Immature natural killer cell (primary cell): ENCODE data around the gene PRDM8. TPM values are rescaled to one million over a fixed set of nuclear protein-coding genes. Genes with fewer than 3 reads are reported as not detected.
"Not testable (repeated sequence)": the region's sequence is repeated elsewhere in the genome, so short reads cannot be mapped to it uniquely, and the experiment has no call there.

ENCODE experiments used
- DNase-seq, 3 donors: peaks; one replicate each; pipeline ENCODE4 v3.0.0; 2022; ENCODE audit warnings: mixed read lengths in 1 of 3
- H3K27ac Mint-ChIP-seq, 6 donors: one replicate each; pipeline ENCODE4 v1.8.0; 2020; ENCODE audit warnings: mixed read lengths in 6 of 6, mild to moderate bottlenecking in 5 of 6, inconsistent platforms in 4 of 6, moderate library complexity in 3 of 6
- H3K27me3 Mint-ChIP-seq, 3 donors: one replicate each; pipeline ENCODE4 v1.8.0; 2020 to 2021; ENCODE audit warnings: low read depth in 3 of 3, mild to moderate bottlenecking in 3 of 3, mixed read lengths in 3 of 3, moderate library complexity in 3 of 3, inconsistent platforms in 1 of 3
- H3K36me3 Mint-ChIP-seq, 3 donors: one replicate each; pipeline ENCODE4 v1.8.0; 2020; ENCODE audit warnings: mixed read lengths in 3 of 3, inconsistent platforms in 2 of 3, mild to moderate bottlenecking in 2 of 3
- H3K4me1 Mint-ChIP-seq, 2 donors: one replicate each; pipeline ENCODE4 v1.8.0; 2020; ENCODE audit warnings: inconsistent platforms in 2 of 2, mild to moderate bottlenecking in 2 of 2, mixed read lengths in 2 of 2, moderate library complexity in 1 of 2
- H3K4me3 Mint-ChIP-seq, 5 donors: one replicate each; pipeline ENCODE4 v1.8.0; 2020; ENCODE audit warnings: mild to moderate bottlenecking in 5 of 5, mixed read lengths in 5 of 5, inconsistent platforms in 3 of 5, moderate library complexity in 3 of 5
- H3K9me3 Mint-ChIP-seq, 6 donors: one replicate each; pipeline ENCODE4 v1.8.0; 2020; ENCODE audit warnings: mild to moderate bottlenecking in 6 of 6, mixed read lengths in 6 of 6, inconsistent platforms in 4 of 6, moderate library complexity in 3 of 6
- polyA plus RNA-seq, 3 donors: library from polyadenylated mRNA; unstranded; fragments of 300-500 nt; fragmentation: Illumina TruSeq; gene quantifications; one replicate each; pipeline ENCODE4 v1.2.3, GENCODE V29; 2021

Gene PRDM8
- polyA plus RNA-seq, 3 donors from 2014 or later: 1.6 to 2.7 (median 1.9) TPM

- H3K4me3 Mint-ChIP-seq: no peak overlapping the region
- H3K4me1 Mint-ChIP-seq: no peaks in the 10 kb centered on the region
- H3K27me3 Mint-ChIP-seq: peaks cover 3 to 7% (median 6%) of the 10 kb centered on the region in 3 donors
- H3K36me3 Mint-ChIP-seq: no peaks in the 10 kb centered on the region
- H3K9me3 Mint-ChIP-seq: peaks cover 0 to 2% (median 0%) of the 10 kb centered on the region in 6 donors
- H3K27ac Mint-ChIP-seq: no peak overlapping the region
- DNase-seq: no peak
Measured at GRCh38 chr4:80232707-80233370, 35.5 kb downstream of the PRDM8 start.

- H3K36me3 Mint-ChIP-seq: no peaks in the 10 kb centered on the region
- no peaks in the 10 kb centered on the region for H3K4me1 Mint-ChIP-seq
- H3K27me3 Mint-ChIP-seq: peaks cover 2 to 7% (median 3%) of the 10 kb centered on the region in 3 donors
- DNase-seq: no peak
- H3K27ac Mint-ChIP-seq: no peak overlapping the region
- no peak overlapping the region for H3K4me3 Mint-ChIP-seq
- H3K9me3 Mint-ChIP-seq: peaks cover 0 to 2% (median 0%) of the 10 kb centered on the region in 6 donors
Measured at GRCh38 chr4:80233390-80233789, 36.1 kb downstream of the PRDM8 start.

- Mint-ChIP-seq H3K9me3 (peaks cover 0 to 2% (median 0%) of the 10 kb centered on the region in 6 donors), H3K27ac (no peak overlapping the region)
Measured at GRCh38 chr4:80235451-80235850, 38.1 kb downstream of the PRDM8 start.

GRCh38 chr4:80237992-80238391 is 40.7 kb downstream of the PRDM8 start:
- Mint-ChIP-seq H3K9me3 (peaks cover 0 to 2% (median 0%) of the 10 kb centered on the region in 6 donors), H3K4me3 (no peak overlapping the region), H3K36me3 (no peaks in the 10 kb centered on the region), H3K27me3 (peaks cover 0 to 7% (median 3%) of the 10 kb centered on the region in 3 donors), H3K4me1 (no peaks in the 10 kb centered on the region), H3K27ac (no peak overlapping the region)
- no peak for DNase-seq

More at GRCh38 chr4:80235451-80235850, 38.1 kb downstream of the PRDM8 start:
- H3K4me3 Mint-ChIP-seq: no peak overlapping the region
- peaks cover 0 to 7% (median 3%) of the 10 kb centered on the region in 3 donors for H3K27me3 Mint-ChIP-seq
- H3K4me1 Mint-ChIP-seq: no peaks in the 10 kb centered on the region
- no peaks in the 10 kb centered on the region for H3K36me3 Mint-ChIP-seq
- no peak for DNase-seq

- no peaks in the 10 kb centered on the region for H3K36me3 Mint-ChIP-seq
- DNase-seq: no peak
- H3K27ac Mint-ChIP-seq: no peak overlapping the region
- no peak overlapping the region for H3K4me3 Mint-ChIP-seq
- H3K9me3 Mint-ChIP-seq: peaks cover 0 to 2% (median 0%) of the 10 kb centered on the region in 6 donors
- no peaks in the 10 kb centered on the region for H3K4me1 Mint-ChIP-seq
- peaks cover 5 to 9% (median 7%) of the 10 kb centered on the region in 3 donors for H3K27me3 Mint-ChIP-seq
Measured at GRCh38 chr4:80239480-80240150, 42.3 kb downstream of the PRDM8 start.

GRCh38 chr4:80240976-80241375 is 43.7 kb downstream of the PRDM8 start:
- DNase-seq: no peak
- H3K4me1 Mint-ChIP-seq: no peaks in the 10 kb centered on the region
- H3K27me3 Mint-ChIP-seq: peaks cover 3 to 7% (median 6%) of the 10 kb centered on the region in 3 donors
- no peaks in the 10 kb centered on the region for H3K36me3 Mint-ChIP-seq
- no peak overlapping the region for H3K4me3 Mint-ChIP-seq
- no peak overlapping the region for H3K27ac Mint-ChIP-seq
- peaks cover 0 to 2% (median 0%) of the 10 kb centered on the region in 6 donors for H3K9me3 Mint-ChIP-seq

- Mint-ChIP-seq H3K27me3 (peaks cover 1 to 14% (median 6%) of the 10 kb centered on the region in 3 donors), H3K4me3 (no peak overlapping the region), H3K9me3 (peaks cover 0 to 2% (median 0%) of the 10 kb centered on the region in 6 donors), H3K36me3 (no peaks in the 10 kb centered on the region), H3K27ac (no peak overlapping the region), H3K4me1 (no peaks in the 10 kb centered on the region)
- DNase-seq: no peak
Measured at GRCh38 chr4:80243274-80244018, 46.1 kb downstream of the PRDM8 start.

GRCh38 chr4:80247484-80247883 is 50.2 kb downstream of the PRDM8 start:
- H3K4me3 Mint-ChIP-seq: not testable (repeated sequence)

GRCh38 chr4:80249144-80249543 is 51.8 kb downstream of the PRDM8 start:
- H3K9me3 Mint-ChIP-seq: peaks cover 0 to 2% (median 0%) of the 10 kb centered on the region in 6 donors
- H3K27ac Mint-ChIP-seq: no peak overlapping the region
- DNase-seq: no peak
- H3K36me3 Mint-ChIP-seq: no peaks in the 10 kb centered on the region
- H3K4me3 Mint-ChIP-seq: no peak overlapping the region
- no peaks in the 10 kb centered on the region for H3K4me1 Mint-ChIP-seq
- peaks cover 4 to 11% (median 10%) of the 10 kb centered on the region in 3 donors for H3K27me3 Mint-ChIP-seq

More at GRCh38 chr4:80247484-80247883, 50.2 kb downstream of the PRDM8 start:
- H3K36me3 Mint-ChIP-seq, H3K9me3 Mint-ChIP-seq, H3K27ac Mint-ChIP-seq, DNase-seq, H3K4me1 Mint-ChIP-seq: not testable (repeated sequence)
- H3K27me3 Mint-ChIP-seq: peaks cover 6 to 14% (median 11%) of the 10 kb centered on the region in 3 donors

GRCh38 chr4:80252427-80252826 is 55.1 kb downstream of the PRDM8 start:
- peaks cover 0 to 2% (median 0%) of the 10 kb centered on the region in 6 donors for H3K9me3 Mint-ChIP-seq
- no peaks in the 10 kb centered on the region for H3K36me3 Mint-ChIP-seq
- DNase-seq: no peak
- H3K27me3 Mint-ChIP-seq: peaks cover 3 to 14% (median 4%) of the 10 kb centered on the region in 3 donors
- no peak overlapping the region for H3K4me3 Mint-ChIP-seq
- H3K4me1 Mint-ChIP-seq: no peaks in the 10 kb centered on the region
- no peak overlapping the region for H3K27ac Mint-ChIP-seq

- H3K36me3 Mint-ChIP-seq: no peaks in the 10 kb centered on the region
- H3K9me3 Mint-ChIP-seq: peaks cover 0 to 2% (median 0%) of the 10 kb centered on the region in 6 donors
- no peaks in the 10 kb centered on the region for H3K4me1 Mint-ChIP-seq
- H3K4me3 Mint-ChIP-seq: no peak overlapping the region
- DNase-seq: no peak
- H3K27me3 Mint-ChIP-seq: peaks cover 3 to 14% (median 4%) of the 10 kb centered on the region in 3 donors
- H3K27ac Mint-ChIP-seq: no peak overlapping the region
Measured at GRCh38 chr4:80252953-80253352, 55.6 kb downstream of the PRDM8 start.

GRCh38 chr4:80253510-80253909 is 56.2 kb downstream of the PRDM8 start:
- no peaks in the 10 kb centered on the region for H3K36me3 Mint-ChIP-seq
- no peak for DNase-seq
- no peak overlapping the region for H3K4me3 Mint-ChIP-seq
- peaks cover 3 to 14% (median 4%) of the 10 kb centered on the region in 3 donors for H3K27me3 Mint-ChIP-seq
- H3K27ac Mint-ChIP-seq: no peak overlapping the region
- no peaks in the 10 kb centered on the region for H3K4me1 Mint-ChIP-seq
- H3K9me3 Mint-ChIP-seq: peaks cover 0 to 2% (median 0%) of the 10 kb centered on the region in 6 donors
